Peyer's patch (tissue), 4 donors: ENCODE data around the gene IGF1R.

ENCODE experiments used
- POLR2A ChIP-seq, 2 donors: fragments of 450-650 bp; IDR thresholded peaks; one replicate each; pipeline ENCODE4 v1.5.1; 2017; ENCODE audit warnings: antibody characterized with exemption in 2 of 2, mild to moderate bottlenecking in 2 of 2, moderate library complexity in 2 of 2
- TF ChIP-seq, protein P1 (sequence below), 6 experiments: fragments of 450-650 bp in 4 of 6; fragments of 200-600 bp in 2 of 6; sonication (generic) in 1 of 6; IDR thresholded peaks; one replicate each; pipeline ENCODE4 v1.5.1; 2017 to 2019; ENCODE audit warnings: antibody characterized with exemption in 6 of 6, mild to moderate bottlenecking in 3 of 6, moderate library complexity in 1 of 6

DNA sequence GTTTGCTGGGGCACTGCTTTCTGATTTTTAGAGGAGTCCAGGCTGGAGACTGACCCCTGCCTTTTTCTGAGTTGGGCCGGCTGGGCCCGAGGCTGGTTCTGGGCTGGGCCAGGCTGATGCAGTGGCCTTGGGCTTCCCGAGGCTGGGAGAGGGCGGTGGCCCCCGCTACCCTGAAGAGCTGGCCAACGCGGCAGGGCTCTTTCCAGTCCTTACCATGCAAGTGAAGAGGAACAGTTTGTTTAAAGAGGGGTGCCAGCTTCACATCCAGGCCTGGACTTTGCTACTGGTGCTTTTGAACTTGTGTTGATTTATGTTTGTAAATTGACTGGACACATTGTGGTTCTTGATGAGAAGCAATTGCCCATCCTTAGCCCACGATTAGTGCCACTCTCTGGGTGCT lies 15.3 kb downstream of the IGF1R start:
- TF ChIP-seq, protein P1, sequence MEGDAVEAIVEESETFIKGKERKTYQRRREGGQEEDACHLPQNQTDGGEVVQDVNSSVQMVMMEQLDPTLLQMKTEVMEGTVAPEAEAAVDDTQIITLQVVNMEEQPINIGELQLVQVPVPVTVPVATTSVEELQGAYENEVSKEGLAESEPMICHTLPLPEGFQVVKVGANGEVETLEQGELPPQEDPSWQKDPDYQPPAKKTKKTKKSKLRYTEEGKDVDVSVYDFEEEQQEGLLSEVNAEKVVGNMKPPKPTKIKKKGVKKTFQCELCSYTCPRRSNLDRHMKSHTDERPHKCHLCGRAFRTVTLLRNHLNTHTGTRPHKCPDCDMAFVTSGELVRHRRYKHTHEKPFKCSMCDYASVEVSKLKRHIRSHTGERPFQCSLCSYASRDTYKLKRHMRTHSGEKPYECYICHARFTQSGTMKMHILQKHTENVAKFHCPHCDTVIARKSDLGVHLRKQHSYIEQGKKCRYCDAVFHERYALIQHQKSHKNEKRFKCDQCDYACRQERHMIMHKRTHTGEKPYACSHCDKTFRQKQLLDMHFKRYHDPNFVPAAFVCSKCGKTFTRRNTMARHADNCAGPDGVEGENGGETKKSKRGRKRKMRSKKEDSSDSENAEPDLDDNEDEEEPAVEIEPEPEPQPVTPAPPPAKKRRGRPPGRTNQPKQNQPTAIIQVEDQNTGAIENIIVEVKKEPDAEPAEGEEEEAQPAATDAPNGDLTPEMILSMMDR (IDR thresholded peaks at IDR 0.05), result no peak
- no peak for TF ChIP-seq POLR2A (IDR thresholded peaks at IDR 0.05)
